Mesothelial cell of epicardium (in vitro differentiated cells): ENCODE data around the gene PIGB. TPM values are rescaled to one million over a fixed set of nuclear protein-coding genes. Genes with fewer than 3 reads are reported as not detected.
"Not testable (repeated sequence)": the region's sequence is repeated elsewhere in the genome, so short reads cannot be mapped to it uniquely, and the experiment has no call there.

Source experiments
- DNase-seq, 2 experiments: peaks; one replicate each; pipeline ENCODE4 v3.0.0; 2021; ENCODE audit warnings: low spot score in 2 of 2; ENCODE audit not compliant: unreplicated experiment in 2 of 2
- H3K27ac Mint-ChIP-seq: 2 replicates; pipeline ENCODE4 v1.8.0; 2021; ENCODE audit warnings: mixed read lengths
- H3K27me3 Mint-ChIP-seq: 2 replicates; pipeline ENCODE4 v1.8.0; 2021; ENCODE audit warnings: low read depth, mixed read lengths
- H3K36me3 Mint-ChIP-seq: 2 replicates; pipeline ENCODE4 v1.8.0; 2021; ENCODE audit warnings: mixed read lengths
- H3K4me1 Mint-ChIP-seq: 2 replicates; pipeline ENCODE4 v1.8.0; 2021; ENCODE audit warnings: mixed read lengths
- H3K4me3 Mint-ChIP-seq: 2 replicates; pipeline ENCODE4 v1.8.0; 2021; ENCODE audit warnings: mild to moderate bottlenecking, moderate library complexity, mixed read lengths
- H3K9me3 Mint-ChIP-seq: 2 replicates; pipeline ENCODE4 v1.8.0; 2021; ENCODE audit warnings: mixed read lengths
- total RNA-seq: library from RNA; stranded (reverse); gene quantifications from 3 replicates; pipeline ENCODE4 v1.2.1, GENCODE V29; 2021
- TF ChIP-seq, protein P1 (sequence below): fragments of 200-600 bp; sonication (generic); IDR thresholded peaks from one replicate; pipeline ENCODE4 v1.5.0; 2021; ENCODE audit warnings: antibody characterized with exemption; ENCODE audit not compliant: unreplicated experiment

Gene PIGB
- total RNA-seq, 1 donor from 2014 or later, result 19.3 TPM

DNA sequence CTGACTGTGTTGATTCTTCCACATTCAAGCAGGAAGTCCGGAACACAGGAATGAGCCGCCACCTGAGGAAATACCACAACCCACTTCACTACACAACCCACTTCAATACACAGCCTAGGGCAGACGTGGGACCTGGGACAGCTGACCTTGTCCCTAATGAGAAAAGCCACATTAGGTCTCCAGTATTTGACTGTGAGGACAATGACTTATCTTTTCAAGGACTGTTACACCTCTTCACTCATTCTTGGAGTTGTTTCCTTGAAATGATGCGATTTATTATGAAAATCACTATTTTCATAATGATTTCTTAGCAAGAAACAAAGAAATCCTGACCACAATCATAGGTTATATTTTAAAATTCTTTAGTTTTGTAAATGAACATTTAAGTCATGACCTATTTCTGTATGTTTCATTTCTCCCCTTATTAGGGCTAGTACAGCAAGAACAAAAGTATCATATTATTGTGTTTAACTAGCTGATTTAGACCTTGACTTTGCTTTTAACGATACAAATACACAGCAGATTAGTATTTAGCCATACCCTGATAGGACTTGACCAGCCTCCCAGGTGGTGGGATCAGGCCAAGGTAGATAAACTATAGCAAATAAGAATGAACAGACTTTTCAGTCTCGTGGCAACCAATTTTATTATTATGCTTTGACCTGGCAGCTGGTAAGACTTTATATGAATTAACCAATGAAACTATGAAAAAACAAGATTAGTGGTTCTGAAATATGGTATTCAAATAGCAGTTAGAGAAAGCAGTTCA is 35.5 kb upstream of the PIGB start:
- H3K36me3 Mint-ChIP-seq, result peaks cover 7% of the 10 kb centered on the region
- no peak for DNase-seq
- H3K4me3 Mint-ChIP-seq, result no peak overlapping the region
- H3K4me1 Mint-ChIP-seq, result peaks cover 10% of the 10 kb centered on the region
- no peaks in the 10 kb centered on the region for H3K27me3 Mint-ChIP-seq
- TF ChIP-seq, protein P1, sequence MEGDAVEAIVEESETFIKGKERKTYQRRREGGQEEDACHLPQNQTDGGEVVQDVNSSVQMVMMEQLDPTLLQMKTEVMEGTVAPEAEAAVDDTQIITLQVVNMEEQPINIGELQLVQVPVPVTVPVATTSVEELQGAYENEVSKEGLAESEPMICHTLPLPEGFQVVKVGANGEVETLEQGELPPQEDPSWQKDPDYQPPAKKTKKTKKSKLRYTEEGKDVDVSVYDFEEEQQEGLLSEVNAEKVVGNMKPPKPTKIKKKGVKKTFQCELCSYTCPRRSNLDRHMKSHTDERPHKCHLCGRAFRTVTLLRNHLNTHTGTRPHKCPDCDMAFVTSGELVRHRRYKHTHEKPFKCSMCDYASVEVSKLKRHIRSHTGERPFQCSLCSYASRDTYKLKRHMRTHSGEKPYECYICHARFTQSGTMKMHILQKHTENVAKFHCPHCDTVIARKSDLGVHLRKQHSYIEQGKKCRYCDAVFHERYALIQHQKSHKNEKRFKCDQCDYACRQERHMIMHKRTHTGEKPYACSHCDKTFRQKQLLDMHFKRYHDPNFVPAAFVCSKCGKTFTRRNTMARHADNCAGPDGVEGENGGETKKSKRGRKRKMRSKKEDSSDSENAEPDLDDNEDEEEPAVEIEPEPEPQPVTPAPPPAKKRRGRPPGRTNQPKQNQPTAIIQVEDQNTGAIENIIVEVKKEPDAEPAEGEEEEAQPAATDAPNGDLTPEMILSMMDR, result no peak
- H3K27ac Mint-ChIP-seq, result peak overlapping the region; percentile 2
- H3K9me3 Mint-ChIP-seq, result no peaks in the 10 kb centered on the region

DNA sequence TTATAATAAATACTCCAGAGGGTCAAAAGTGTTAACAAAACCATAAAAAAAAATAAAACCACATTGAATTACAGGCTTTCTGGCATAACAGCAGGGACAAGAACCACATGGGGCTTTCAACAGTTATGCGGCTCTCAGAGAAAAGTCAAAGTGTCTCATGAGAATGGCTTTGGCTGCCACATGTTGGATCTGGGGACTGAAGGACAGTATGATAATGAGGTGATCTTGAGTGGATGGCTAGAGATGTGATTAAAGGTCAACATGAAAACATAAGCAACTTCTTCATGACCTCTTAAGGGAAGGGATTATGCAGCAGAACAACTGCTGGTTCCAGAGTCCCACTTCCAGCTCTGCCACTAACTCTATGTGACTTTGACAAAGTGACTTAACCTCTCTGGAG is 34.6 kb upstream of the PIGB start:
- H3K4me3 Mint-ChIP-seq, result no peak overlapping the region
- H3K4me1 Mint-ChIP-seq, result peaks cover 15% of the 10 kb centered on the region
- no peaks in the 10 kb centered on the region for H3K27me3 Mint-ChIP-seq
- no peak overlapping the region for H3K27ac Mint-ChIP-seq
- no peaks in the 10 kb centered on the region for H3K9me3 Mint-ChIP-seq
- peaks cover 7% of the 10 kb centered on the region for H3K36me3 Mint-ChIP-seq
- DNase-seq, result no peak
- TF ChIP-seq, protein P1, result no peak

DNA sequence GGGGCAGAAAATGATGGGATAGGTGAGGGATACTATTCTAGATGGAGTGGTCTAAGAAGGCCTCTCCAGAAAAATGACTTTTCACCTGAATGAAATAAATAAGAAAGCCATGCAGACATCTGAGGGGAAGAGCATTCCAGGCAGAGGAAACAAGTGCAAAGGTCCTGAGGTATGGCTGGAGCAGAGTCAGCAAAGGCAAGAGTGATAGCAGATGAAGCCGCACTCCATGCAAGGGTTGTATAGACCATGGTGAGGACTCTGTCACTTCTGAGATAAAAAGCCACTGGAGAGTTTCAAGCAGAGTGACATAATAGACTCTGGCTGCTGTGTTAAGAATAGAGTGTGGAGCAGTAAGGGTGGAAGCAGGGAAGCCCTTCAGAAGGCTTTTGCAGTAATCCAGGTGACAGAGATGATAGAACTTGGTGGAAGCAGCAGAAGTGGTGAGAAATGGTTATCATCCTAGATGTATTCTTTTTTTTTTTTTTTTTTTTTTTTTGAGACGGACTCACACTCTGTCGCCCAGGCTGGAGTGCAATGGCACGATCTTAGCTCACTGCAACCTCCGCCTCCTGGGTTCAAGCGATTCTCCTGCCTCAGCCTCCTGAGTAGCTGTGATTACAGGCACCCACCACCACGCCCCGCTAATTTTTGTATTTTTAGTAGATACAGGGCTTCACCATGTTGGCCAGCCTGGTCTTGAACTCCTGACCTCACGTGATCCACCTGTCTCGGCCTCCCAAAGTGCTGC is 32.4 kb upstream of the PIGB start:
- not testable (repeated sequence) for H3K9me3 Mint-ChIP-seq, DNase-seq, H3K36me3 Mint-ChIP-seq, H3K27me3 Mint-ChIP-seq, H3K27ac Mint-ChIP-seq, H3K4me3 Mint-ChIP-seq
- H3K4me1 Mint-ChIP-seq, result peaks cover 15% of the 10 kb centered on the region

DNA sequence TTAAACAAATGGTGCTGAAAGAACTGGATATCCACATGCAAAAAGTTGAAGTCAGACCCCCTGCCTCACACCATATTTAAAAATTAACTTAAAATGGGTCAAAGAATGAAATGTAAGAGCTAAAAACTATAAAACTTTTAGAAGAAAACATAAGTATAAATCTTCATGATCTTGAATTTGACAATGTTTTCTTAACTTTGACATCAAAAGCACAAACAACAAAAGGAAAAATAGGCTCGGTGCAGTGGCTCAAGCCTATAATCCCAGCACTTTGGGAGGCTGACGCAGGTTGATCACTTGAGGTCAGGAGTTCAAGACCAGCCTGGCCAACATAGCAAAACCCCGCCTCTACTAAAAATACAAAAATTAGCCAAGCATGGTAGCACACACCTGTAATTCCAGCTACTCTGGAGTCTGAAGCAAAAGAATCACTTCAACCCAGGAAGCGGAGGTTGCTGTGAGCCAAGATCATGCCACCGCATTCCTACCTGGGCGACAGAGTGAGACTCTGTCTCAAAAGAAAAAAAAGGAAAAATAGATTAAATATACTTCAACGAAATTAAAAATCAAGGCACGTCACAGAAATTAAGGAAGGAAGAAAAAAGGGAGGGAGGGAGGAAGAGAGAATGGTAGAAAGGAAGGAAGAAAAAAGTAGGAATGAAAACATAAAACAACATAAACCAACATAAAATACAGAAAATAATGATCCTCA is 30.9 kb upstream of the PIGB start:
- H3K4me3 Mint-ChIP-seq, result peak overlapping the region; percentile 87
- peaks cover 7% of the 10 kb centered on the region for H3K36me3 Mint-ChIP-seq
- H3K9me3 Mint-ChIP-seq, result no peaks in the 10 kb centered on the region
- peak overlapping the region; percentile 94 for H3K27ac Mint-ChIP-seq
- no peaks in the 10 kb centered on the region for H3K27me3 Mint-ChIP-seq
- TF ChIP-seq, protein P1, result no peak
- no peak for DNase-seq
- peaks cover 12% of the 10 kb centered on the region for H3K4me1 Mint-ChIP-seq

DNA sequence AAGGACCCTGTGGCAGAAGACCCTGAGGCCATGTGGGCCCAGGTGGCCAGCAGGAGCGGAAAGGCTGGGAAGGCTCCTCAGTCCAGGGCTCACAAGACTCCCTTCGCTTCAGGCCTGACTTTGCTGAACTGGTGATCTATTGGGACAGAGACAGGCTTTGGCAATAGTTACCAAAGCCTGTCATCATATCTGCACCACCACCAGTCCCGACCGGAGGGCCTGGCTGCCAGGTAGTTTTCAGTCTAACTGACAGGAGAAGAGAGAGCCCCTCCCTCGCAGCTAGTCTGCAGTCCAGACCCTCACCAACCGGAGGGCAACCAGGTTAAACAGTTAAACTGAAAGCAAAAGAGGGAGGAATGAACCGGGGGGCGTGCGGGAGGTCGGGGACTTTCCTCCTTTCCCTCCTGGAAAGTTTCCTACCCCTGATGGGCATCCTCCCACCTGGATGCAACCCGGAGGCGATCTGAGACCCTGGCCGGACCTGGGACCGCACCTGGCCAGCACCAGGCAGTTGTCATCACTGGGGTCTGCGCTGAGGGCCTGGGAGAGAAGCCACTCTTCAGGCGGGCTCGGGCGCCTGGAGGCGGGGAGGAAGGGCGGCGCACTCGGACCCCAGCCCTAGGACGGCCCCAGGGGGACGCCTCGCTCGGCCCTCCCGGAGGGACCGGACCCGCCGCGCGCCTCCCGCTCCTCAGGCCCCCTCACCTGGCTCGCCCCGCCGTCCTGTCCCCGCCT is 29.8 kb upstream of the PIGB start:
- H3K27ac Mint-ChIP-seq, result peak overlapping the region; percentile 94
- no peaks in the 10 kb centered on the region for H3K9me3 Mint-ChIP-seq
- H3K4me3 Mint-ChIP-seq, result peak overlapping the region; percentile 87
- H3K4me1 Mint-ChIP-seq, result peaks cover 12% of the 10 kb centered on the region
- peak in 1 of 2 experiments; percentile 39 for DNase-seq
- TF ChIP-seq, protein P1, result no peak
- H3K36me3 Mint-ChIP-seq, result peaks cover 7% of the 10 kb centered on the region
- H3K27me3 Mint-ChIP-seq, result no peaks in the 10 kb centered on the region
